H9 (cell line): ENCODE results near the gene PRKAG3. TPM values are rescaled to one million over a fixed set of nuclear protein-coding genes. Genes with fewer than 3 reads are reported as not detected.

Experiments
- DNase-seq: peaks from one replicate; pipeline ENCODE4 v3.0.0-alpha.2; 2017
- H2AFZ ChIP-seq: one replicate; pipeline ENCODE4 v1.6.1; 2013; ENCODE audit warnings: mild to moderate bottlenecking, low read length, control low read depth, moderate library complexity
- H2AK5ac ChIP-seq: 2 replicates; pipeline ENCODE4 v1.6.1; 2013; ENCODE audit warnings: low read length, control low read depth, mixed read lengths; ENCODE audit not compliant: insufficient read length
- H2BK120ac ChIP-seq: one replicate; pipeline ENCODE4 v1.6.1; 2013; ENCODE audit warnings: low read depth, mild to moderate bottlenecking, low read length, control low read depth, inconsistent platforms; ENCODE audit not compliant: poor library complexity, severe bottlenecking
- H2BK12ac ChIP-seq: 2 replicates; pipeline ENCODE4 v1.6.1; 2013; ENCODE audit warnings: low read length, control low read depth, mixed read lengths, low read depth; ENCODE audit not compliant: insufficient read length
- H2BK15ac ChIP-seq: 2 replicates; pipeline ENCODE4 v1.6.1; 2013; ENCODE audit warnings: low read depth, low read length, control low read depth
- H2BK20ac ChIP-seq: one replicate; pipeline ENCODE4 v1.6.1; 2013; ENCODE audit warnings: low read depth, mild to moderate bottlenecking, low read length, control low read depth, inconsistent platforms; ENCODE audit not compliant: poor library complexity, severe bottlenecking
- H2BK5ac ChIP-seq: 2 replicates; pipeline ENCODE4 v1.6.1; 2013; ENCODE audit warnings: low read length, control low read depth, mixed read lengths; ENCODE audit not compliant: insufficient read length
- H3K14ac ChIP-seq: 2 replicates; pipeline ENCODE4 v1.6.1; 2013; ENCODE audit warnings: low read length, control low read depth; ENCODE audit not compliant: insufficient read depth
- H3K18ac ChIP-seq: 2 replicates; pipeline ENCODE4 v1.6.1; 2013; ENCODE audit warnings: low read depth, mild to moderate bottlenecking, mixed read lengths, low read length, control low read depth; ENCODE audit not compliant: insufficient read length
- H3K23ac ChIP-seq: 2 replicates; pipeline ENCODE4 v1.6.1; 2013; ENCODE audit warnings: low read length, control low read depth, mixed read lengths, low read depth; ENCODE audit not compliant: insufficient read length
- H3K23me2 ChIP-seq: 2 replicates; pipeline ENCODE4 v1.6.1; 2013; ENCODE audit warnings: low read depth, mild to moderate bottlenecking, mixed read lengths, low read length, control low read depth; ENCODE audit not compliant: insufficient read length, poor library complexity, severe bottlenecking
- H3K27ac ChIP-seq: 2 replicates; pipeline ENCODE4 v1.5.1; 2013; ENCODE audit warnings: low read length, control low read depth, mixed read lengths, low read depth; ENCODE audit not compliant: insufficient read length
- H3K27me3 ChIP-seq: 2 replicates; pipeline ENCODE4 v1.6.1; 2013; ENCODE audit warnings: low read length, control low read depth, inconsistent platforms; ENCODE audit not compliant: insufficient read depth
- H3K4ac ChIP-seq: 2 replicates; pipeline ENCODE4 v1.6.1; 2013; ENCODE audit warnings: low read depth, mild to moderate bottlenecking, control low read depth, inconsistent platforms, low read length, moderate library complexity
- H3K4me1 ChIP-seq: 2 replicates; pipeline ENCODE4 v1.6.1; 2013; ENCODE audit warnings: low read length, control low read depth, inconsistent platforms; ENCODE audit not compliant: insufficient read depth
- H3K4me2 ChIP-seq: 2 replicates; pipeline ENCODE4 v1.6.1; 2013; ENCODE audit warnings: low read length, control low read depth, mixed read lengths; ENCODE audit not compliant: insufficient read length, insufficient read depth
- H3K56ac ChIP-seq: 2 replicates; pipeline ENCODE4 v1.6.1; 2013; ENCODE audit warnings: low read depth, mild to moderate bottlenecking, mixed read lengths, low read length, control low read depth; ENCODE audit not compliant: insufficient read length
- H3K79me1 ChIP-seq: 2 replicates; pipeline ENCODE4 v1.6.1; 2013; ENCODE audit warnings: low read depth, mild to moderate bottlenecking, moderate library complexity, low read length, control low read depth, inconsistent platforms; ENCODE audit not compliant: insufficient read depth, poor library complexity, severe bottlenecking
- H3K79me2 ChIP-seq: 2 replicates; pipeline ENCODE4 v1.6.1; 2013; ENCODE audit warnings: low read length, control low read depth, inconsistent platforms; ENCODE audit not compliant: insufficient read depth
- H3K9ac ChIP-seq: 2 replicates; pipeline ENCODE4 v1.6.1; 2013; ENCODE audit warnings: low read length, control low read depth, mixed read lengths; ENCODE audit not compliant: insufficient read length; ENCODE audit errors: extremely low read depth
- H3K9me3 ChIP-seq: one replicate; pipeline ENCODE4 v1.6.1; 2013; ENCODE audit warnings: low read depth, low read length, inconsistent platforms; ENCODE audit not compliant: control insufficient read depth
- H3T11ph ChIP-seq: one replicate; pipeline ENCODE4 v1.6.1; 2013; ENCODE audit warnings: mild to moderate bottlenecking, low read length, control low read depth, inconsistent platforms
- H4K20me1 ChIP-seq: one replicate; pipeline ENCODE4 v1.6.1; 2013; ENCODE audit not compliant: control insufficient read depth, insufficient read length, insufficient read depth
- H4K5ac ChIP-seq: 2 replicates; pipeline ENCODE4 v1.6.1; 2013; ENCODE audit warnings: low read depth, mild to moderate bottlenecking, mixed read lengths, low read length, control low read depth; ENCODE audit not compliant: insufficient read length
- H4K8ac ChIP-seq: replicated peaks from 2 replicates; pipeline ENCODE4 v1.6.1; 2013; ENCODE audit warnings: low read length, control low read depth, mixed read lengths, low read depth; ENCODE audit not compliant: insufficient read length
- H4K91ac ChIP-seq: 2 replicates; pipeline ENCODE4 v1.6.1; 2013; ENCODE audit warnings: low read depth, mild to moderate bottlenecking, moderate library complexity, mixed read lengths, low read length, control low read depth; ENCODE audit not compliant: insufficient read length
- H3K27ac Mint-ChIP-seq, 3 experiments: 2 replicates in 2 of 3; 3 replicates in 1 of 3; pipeline ENCODE4 v1.8.0; 2020 to 2021; ENCODE audit warnings: mixed read lengths in 3 of 3, mild to moderate bottlenecking in 1 of 3, moderate library complexity in 1 of 3
- H3K27me3 Mint-ChIP-seq: 2 replicates; pipeline ENCODE4 v1.8.0; 2021; ENCODE audit warnings: low read depth, mild to moderate bottlenecking, moderate library complexity, mixed read lengths
- H3K36me3 Mint-ChIP-seq, 3 experiments: 2 replicates in 2 of 3; 3 replicates in 1 of 3; pipeline ENCODE4 v1.8.0; 2020 to 2021; ENCODE audit warnings: low read depth in 3 of 3, mixed read lengths in 3 of 3; ENCODE audit not compliant: insufficient read depth in 1 of 3
- H3K4me1 Mint-ChIP-seq, 2 experiments: 2 replicates each; pipeline ENCODE4 v1.8.0; 2020; ENCODE audit warnings: mixed read lengths in 2 of 2
- H3K4me3 Mint-ChIP-seq, 2 experiments: 2 replicates in 1 of 2; 3 replicates in 1 of 2; pipeline ENCODE4 v1.8.0; 2020 to 2021; ENCODE audit warnings: mild to moderate bottlenecking in 2 of 2, mixed read lengths in 2 of 2, moderate library complexity in 1 of 2
- H3K9me3 Mint-ChIP-seq, 2 experiments: 2 replicates in 1 of 2; 3 replicates in 1 of 2; pipeline ENCODE4 v1.8.0; 2020; ENCODE audit warnings: mild to moderate bottlenecking in 2 of 2, mixed read lengths in 2 of 2, moderate library complexity in 1 of 2
- WGBS: extraction: QIAGEN DNeasy Blood & Tissue Kit; methylation state at CpG from one replicate; pipeline ENCODE4 v1.1.7; 2013; ENCODE audit warnings: missing lambda C conversion rate, low lambda C conversion rate, mixed read lengths; ENCODE audit not compliant: insufficient read length; ENCODE audit errors: extremely low coverage; 5-methylcytosine and 5-hydroxymethylcytosine counted together
- total RNA-seq: library from RNA; stranded (reverse); gene quantifications from 2 replicates; pipeline ENCODE4 v1.2.1, GENCODE V29; 2021
- TF ChIP-seq, protein P1 (sequence below): fragments of 200-600 bp; sonication (generic); conservative IDR thresholded peaks from 3 replicates; pipeline ENCODE4 v1.8.0; 2021; ENCODE audit warnings: antibody characterized with exemption, mild to moderate bottlenecking

PRKAG3 gene
- total RNA-seq, 1 experiment from 2014 or later, result not detected

DNA sequence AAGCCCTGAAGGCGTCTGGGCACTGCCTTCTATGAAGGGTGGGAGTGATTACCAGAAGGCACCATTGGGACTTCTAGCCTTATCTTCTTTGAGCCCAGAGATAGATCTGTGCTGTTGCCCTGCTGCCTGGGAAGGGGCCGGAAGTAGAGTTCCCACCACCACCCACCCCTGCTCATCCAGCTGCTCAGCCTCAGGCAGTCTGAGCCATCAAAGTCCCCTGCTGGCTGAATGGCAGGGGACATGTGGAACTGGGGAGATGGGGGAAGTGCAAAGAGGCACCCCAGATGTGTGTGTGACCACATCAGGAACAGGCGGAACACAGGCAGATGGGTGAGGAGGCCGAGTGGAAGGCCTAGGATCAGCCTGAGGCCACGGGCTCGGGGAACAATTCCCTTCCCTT, 45.7 kb upstream of the PRKAG3 start:
- DNase-seq, result no peak
- H2BK5ac ChIP-seq, result no peak overlapping the region
- H3T11ph ChIP-seq, result no peak overlapping the region
- Mint-ChIP-seq H3K4me3 (no peak overlapping the region; a peak in 1 of 5 replicates), H3K27me3 (peaks cover 97% of the 10 kb centered on the region), H3K4me1 (peaks cover 23 to 34% of the 10 kb centered on the region in 2 experiments), H3K9me3 (peaks cover 0 to 2% of the 10 kb centered on the region in 2 experiments; a peak in 2 of 5 replicates), H3K36me3 (no peaks in the 10 kb centered on the region; a peak in 2 of 7 replicates), H3K27ac (no peak overlapping the region)
- H3K18ac ChIP-seq, result no peak overlapping the region
- H3K79me1 ChIP-seq, result no peaks in the 10 kb centered on the region
- no CpG with 5 or more reads among the region's 6 CpGs for WGBS
- peaks cover under 1% of the 10 kb centered on the region for H3K23me2 ChIP-seq
- H3K4me2 ChIP-seq, result no peak overlapping the region
- peaks cover 93% of the 10 kb centered on the region for H3K27me3 ChIP-seq
- no peaks in the 10 kb centered on the region for H3K4me1 ChIP-seq
- no peak overlapping the region for H3K56ac ChIP-seq
- no peak overlapping the region for H2AFZ ChIP-seq
- H3K23ac ChIP-seq, result no peak overlapping the region
- H3K9me3 ChIP-seq, result no peaks in the 10 kb centered on the region
- TF ChIP-seq, protein P1, sequence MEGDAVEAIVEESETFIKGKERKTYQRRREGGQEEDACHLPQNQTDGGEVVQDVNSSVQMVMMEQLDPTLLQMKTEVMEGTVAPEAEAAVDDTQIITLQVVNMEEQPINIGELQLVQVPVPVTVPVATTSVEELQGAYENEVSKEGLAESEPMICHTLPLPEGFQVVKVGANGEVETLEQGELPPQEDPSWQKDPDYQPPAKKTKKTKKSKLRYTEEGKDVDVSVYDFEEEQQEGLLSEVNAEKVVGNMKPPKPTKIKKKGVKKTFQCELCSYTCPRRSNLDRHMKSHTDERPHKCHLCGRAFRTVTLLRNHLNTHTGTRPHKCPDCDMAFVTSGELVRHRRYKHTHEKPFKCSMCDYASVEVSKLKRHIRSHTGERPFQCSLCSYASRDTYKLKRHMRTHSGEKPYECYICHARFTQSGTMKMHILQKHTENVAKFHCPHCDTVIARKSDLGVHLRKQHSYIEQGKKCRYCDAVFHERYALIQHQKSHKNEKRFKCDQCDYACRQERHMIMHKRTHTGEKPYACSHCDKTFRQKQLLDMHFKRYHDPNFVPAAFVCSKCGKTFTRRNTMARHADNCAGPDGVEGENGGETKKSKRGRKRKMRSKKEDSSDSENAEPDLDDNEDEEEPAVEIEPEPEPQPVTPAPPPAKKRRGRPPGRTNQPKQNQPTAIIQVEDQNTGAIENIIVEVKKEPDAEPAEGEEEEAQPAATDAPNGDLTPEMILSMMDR, result no peak
- H3K4ac ChIP-seq, result no peak overlapping the region
- H3K14ac ChIP-seq, result no peak overlapping the region
- no peaks in the 10 kb centered on the region for H3K79me2 ChIP-seq
- no peak overlapping the region for H2BK15ac ChIP-seq
- no peak overlapping the region for H3K27ac ChIP-seq
- H4K91ac ChIP-seq, result no peak overlapping the region
- H3K9ac ChIP-seq, result no peak overlapping the region
- H2AK5ac ChIP-seq, result no peak overlapping the region
- H4K8ac ChIP-seq, result no peak overlapping the region
- no peak overlapping the region for H2BK20ac ChIP-seq
- H4K20me1 ChIP-seq, result peaks cover 2% of the 10 kb centered on the region
- H2BK120ac ChIP-seq, result no peak overlapping the region
- no peak overlapping the region for H2BK12ac ChIP-seq
- H4K5ac ChIP-seq, result no peak overlapping the region
